Suprapubic skin (tissue), 4 donors: Measurements from ENCODE around the gene SNX9.

Experiments
- CTCF ChIP-seq, 2 donors: fragments of 200-600 bp in 1 of 2; fragments of 450-650 bp in 1 of 2; sonication (generic) in 1 of 2; IDR thresholded peaks; one replicate each; pipeline ENCODE4 v1.5.1; 2016 to 2019; ENCODE audit warnings: antibody characterized with exemption in 2 of 2, mild to moderate bottlenecking in 1 of 2, moderate library complexity in 1 of 2
- EP300 ChIP-seq: sonication (generic); formaldehyde crosslinking; IDR thresholded peaks from one replicate; pipeline ENCODE4 v1.6.1; 2017; ENCODE audit warnings: antibody characterized with exemption
- POLR2A ChIP-seq, 2 donors: fragments of 450-650 bp; IDR thresholded peaks; one replicate each; pipeline ENCODE4 v1.6.1; 2017; ENCODE audit warnings: antibody characterized with exemption in 2 of 2, mild to moderate bottlenecking in 2 of 2, moderate library complexity in 2 of 2
- POLR2AphosphoS5 ChIP-seq, 3 donors: sonication (generic); formaldehyde crosslinking; IDR thresholded peaks; one replicate each; pipeline ENCODE4 v1.6.1; 2017; ENCODE audit warnings: antibody characterized with exemption in 3 of 3

- TF ChIP-seq CTCF (IDR thresholded peaks at IDR 0.05) (no peak), POLR2A (IDR thresholded peaks at IDR 0.05) (no peak), EP300 (no peak), POLR2AphosphoS5 (IDR thresholded peaks at IDR 0.05) (no peak)
These were observed 162.5 kb downstream of the SNX9 start for GRCh38 chr6:157985378-157986155.
